KMS-11 (cell line): ENCODE results near the gene DEF6.

Experiments
- H2AFZ ChIP-seq: fragments of 200-600 bp; sonication (generic); 2 replicates; pipeline ENCODE4 v1.6.1; 2016; ENCODE audit warnings: antibody characterized with exemption, mixed run types, low read depth
- H3K27ac ChIP-seq: fragments of 200-600 bp; sonication (generic); 2 replicates; pipeline ENCODE4 v1.6.1; 2016; ENCODE audit warnings: mild to moderate bottlenecking, mixed run types
- H3K27me3 ChIP-seq: fragments of 200-600 bp; sonication (generic); 2 replicates; pipeline ENCODE4 v1.6.1; 2017; ENCODE audit warnings: mild to moderate bottlenecking, low read depth, mixed run types, moderate library complexity; ENCODE audit not compliant: insufficient read depth
- H3K36me3 ChIP-seq: fragments of 200-600 bp; sonication (generic); 2 replicates; pipeline ENCODE4 v1.6.1; 2017; ENCODE audit warnings: mild to moderate bottlenecking, mixed run types; ENCODE audit not compliant: insufficient read depth
- H3K4me1 ChIP-seq: fragments of 200-600 bp; sonication (generic); 2 replicates; pipeline ENCODE4 v1.6.1; 2016; ENCODE audit warnings: mild to moderate bottlenecking, low read depth, mixed run types; ENCODE audit not compliant: poor library complexity, severe bottlenecking
- H3K4me2 ChIP-seq: fragments of 200-600 bp; sonication (generic); 2 replicates; pipeline ENCODE4 v1.7.0; 2016; ENCODE audit warnings: mild to moderate bottlenecking, mixed run types
- H3K4me3 ChIP-seq: fragments of 200-600 bp; sonication (generic); IDR thresholded peaks from 2 replicates; pipeline ENCODE4 v1.6.1; 2017; ENCODE audit warnings: low read depth, low read length, mixed read lengths; ENCODE audit not compliant: insufficient read depth
- H3K79me2 ChIP-seq: fragments of 200-600 bp; sonication (generic); 2 replicates; pipeline ENCODE4 v1.6.1; 2016; ENCODE audit warnings: low read depth, mixed run types; ENCODE audit not compliant: insufficient read depth
- H3K9ac ChIP-seq: fragments of 200-600 bp; sonication (generic); 2 replicates; pipeline ENCODE4 v1.6.1; 2016; ENCODE audit warnings: mild to moderate bottlenecking, mixed run types
- H4K20me1 ChIP-seq: fragments of 200-600 bp; sonication (generic); 2 replicates; pipeline ENCODE4 v1.6.1; 2016; ENCODE audit warnings: mild to moderate bottlenecking, mixed run types; ENCODE audit not compliant: insufficient read depth
- CTCF ChIP-seq: fragments of 200-600 bp; sonication (generic); conservative IDR thresholded peaks from 2 replicates; pipeline ENCODE4 v1.6.1; 2017; ENCODE audit warnings: low read depth, mild to moderate bottlenecking, antibody characterized with exemption, low read length, moderate library complexity, mixed read lengths

Gene DEF6

DNA sequence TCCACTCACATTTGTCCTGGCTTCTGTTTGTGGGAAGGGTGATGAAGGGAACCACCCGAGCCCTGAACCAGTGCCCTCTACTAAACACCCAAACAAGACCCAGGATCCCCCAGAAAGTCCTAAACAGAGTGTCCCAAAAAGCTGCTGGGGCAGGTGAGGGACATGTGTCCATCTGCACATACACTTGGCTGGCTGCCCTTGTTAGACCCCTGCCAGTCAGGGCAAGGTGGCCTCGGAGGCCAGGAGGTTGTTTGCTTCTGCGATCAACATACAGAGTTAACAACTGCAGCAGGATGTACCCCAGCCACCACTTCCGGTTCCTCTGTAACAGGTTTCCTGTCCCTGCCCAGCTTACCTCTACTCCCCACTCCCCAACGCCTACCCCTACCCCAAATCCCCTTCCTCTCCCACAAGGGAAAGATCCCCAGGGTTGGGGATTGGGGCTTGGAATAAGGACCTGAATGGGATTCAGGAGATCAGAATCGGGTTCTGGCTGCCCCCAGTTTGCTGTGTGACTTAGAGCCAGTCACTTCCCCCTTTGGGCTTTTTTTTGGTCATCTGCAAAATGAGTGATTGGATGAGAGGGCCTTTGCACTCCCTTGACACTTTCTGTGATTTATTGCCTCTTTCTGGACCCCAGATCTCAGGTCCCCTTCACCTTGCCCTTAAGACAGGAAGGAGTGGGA is 13.9 kb downstream of the DEF6 start:
- no peak for TF ChIP-seq CTCF
- Histone ChIP-seq H3K9ac (no peak overlapping the region), H3K4me2 (no peak overlapping the region), H4K20me1 (no peaks in the 10 kb centered on the region), H3K27me3 (no peaks in the 10 kb centered on the region), H3K36me3 (no peaks in the 10 kb centered on the region), H3K79me2 (peaks cover 5% of the 10 kb centered on the region; the same call in 1 of the 2 replicates), H3K4me3 (no peak overlapping the region), H3K4me1 (no peaks in the 10 kb centered on the region), H2AFZ (no peak overlapping the region), H3K27ac (no peak overlapping the region)

GRCh38 chr6:35312076-35312800 is 14.6 kb downstream of the DEF6 start:
- no peak overlapping the region for H3K4me3 ChIP-seq
- no peaks in the 10 kb centered on the region for H4K20me1 ChIP-seq
- H3K36me3 ChIP-seq = no peaks in the 10 kb centered on the region
- no peaks in the 10 kb centered on the region for H3K4me1 ChIP-seq
- H3K9ac ChIP-seq = no peak overlapping the region
- no peak overlapping the region for H2AFZ ChIP-seq
- H3K79me2 ChIP-seq = peaks cover 5% of the 10 kb centered on the region; the same call in 1 of the 2 replicates
- H3K4me2 ChIP-seq = no peak overlapping the region
- H3K27ac ChIP-seq = no peak overlapping the region
- no peaks in the 10 kb centered on the region for H3K27me3 ChIP-seq
- no peak for TF ChIP-seq CTCF

GRCh38 chr6:35312807-35313206 is 15.2 kb downstream of the DEF6 start:
- H3K27ac ChIP-seq = no peak overlapping the region
- H3K79me2 ChIP-seq = peaks cover 5% of the 10 kb centered on the region; the same call in 1 of the 2 replicates
- H3K9ac ChIP-seq = no peak overlapping the region
- H4K20me1 ChIP-seq = no peaks in the 10 kb centered on the region
- H2AFZ ChIP-seq = no peak overlapping the region
- no peaks in the 10 kb centered on the region for H3K4me1 ChIP-seq
- no peak for TF ChIP-seq CTCF
- H3K4me3 ChIP-seq = no peak overlapping the region
- H3K27me3 ChIP-seq = no peaks in the 10 kb centered on the region
- no peak overlapping the region for H3K4me2 ChIP-seq
- no peaks in the 10 kb centered on the region for H3K36me3 ChIP-seq

DNA sequence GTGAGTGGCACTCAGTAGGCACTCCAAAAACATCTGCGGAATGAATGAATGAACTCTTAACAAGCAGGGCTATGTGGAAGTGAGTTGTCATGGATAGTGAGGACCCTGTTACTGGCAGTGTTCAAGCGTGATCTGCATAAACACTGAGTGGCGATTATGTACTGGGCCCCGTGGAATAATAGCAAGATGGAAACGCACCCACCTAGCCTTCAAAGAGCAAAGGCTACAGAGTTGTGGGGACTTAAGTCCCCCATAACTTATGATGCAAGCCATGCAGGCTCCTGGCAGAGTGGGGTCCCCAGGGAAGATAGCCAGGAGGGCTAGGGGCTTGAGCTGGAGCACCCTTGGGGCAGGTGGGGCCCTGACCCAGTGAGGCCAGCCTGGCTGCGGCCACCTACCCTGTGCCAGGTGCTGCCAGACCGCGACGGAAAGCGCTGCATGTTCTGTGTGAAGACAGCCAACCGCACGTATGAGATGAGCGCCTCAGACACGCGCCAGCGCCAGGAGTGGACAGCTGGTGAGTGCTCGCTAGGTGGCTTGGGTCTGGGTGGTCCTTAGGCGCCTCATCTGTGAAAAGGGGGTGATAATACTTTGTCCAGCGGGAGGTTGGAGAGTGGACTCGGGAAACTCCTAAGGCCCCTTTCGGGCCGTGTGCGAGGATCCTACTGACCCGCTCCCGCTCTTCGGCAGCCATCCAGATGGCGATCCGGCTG is 20.0 kb downstream of the DEF6 start:
- H3K9ac ChIP-seq = no peak overlapping the region
- no peak overlapping the region for H2AFZ ChIP-seq
- H3K4me3 ChIP-seq = no peak overlapping the region

More for the DNA sequence above, 20.0 kb downstream of the DEF6 start:
- Histone ChIP-seq H3K36me3 (no peaks in the 10 kb centered on the region; the same call in 1 of the 2 replicates), H3K4me2 (no peak overlapping the region), H3K27ac (no peak overlapping the region), H3K79me2 (peaks cover 5% of the 10 kb centered on the region; the same call in 1 of the 2 replicates), H4K20me1 (no peaks in the 10 kb centered on the region), H3K27me3 (no peaks in the 10 kb centered on the region), H3K4me1 (no peaks in the 10 kb centered on the region)
- TF ChIP-seq CTCF = no peak
